Jurkat, Clone E6-1 (cell line): ENCODE data around the gene TRAPPC3L. TPM values are rescaled to one million over a fixed set of nuclear protein-coding genes. Genes with fewer than 3 reads are reported as not detected.

ENCODE experiments used
- DNase-seq: peaks from one replicate; pipeline ENCODE4 v3.0.0-alpha.2; 2011; ENCODE audit warnings: low read depth, low spot score
- H3K4me3 ChIP-seq: 2 replicates; pipeline ENCODE4 v1.5.1; 2011; ENCODE audit warnings: mild to moderate bottlenecking, low read length, control low read depth, moderate library complexity
- polyA plus RNA-seq: library from polyadenylated mRNA; unstranded; fragments of >200 nt; gene quantifications from one replicate; pipeline ENCODE4 v1.2.1, GENCODE V29; 2012; ENCODE audit warnings: missing spikeins; ENCODE audit not compliant: insufficient read length, insufficient read depth

The TRAPPC3L gene
- polyA plus RNA-seq: not detected

- no peak within 1 kb of the TSS for H3K4me3 ChIP-seq
- no peak for DNase-seq
Measured at GRCh38 chr6:116545651-116546050, at the start of gene TRAPPC3L. Gene TRAPPC3L (minus strand): TSS chr6:116545684. CDS start chr6:116545514, 170 bp downstream.

DNA sequence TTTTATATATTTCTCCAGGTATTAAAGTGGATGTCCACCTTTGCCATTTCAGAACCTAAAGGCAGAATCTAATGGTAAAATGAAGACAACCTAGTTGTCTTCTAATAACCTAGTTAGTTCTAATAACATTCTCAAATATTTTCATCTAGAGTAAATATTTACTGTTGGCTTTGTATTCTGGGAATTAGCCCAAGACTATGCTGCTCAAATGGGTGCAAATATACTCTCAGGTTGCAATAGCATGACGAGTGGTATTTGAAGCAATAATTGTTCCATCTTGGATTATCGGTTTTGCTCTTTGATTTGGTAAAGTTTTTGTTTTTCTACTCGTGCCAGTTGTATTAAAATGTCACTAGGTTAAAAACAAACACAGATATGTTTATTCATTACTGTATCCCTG is 49.8 kb upstream of the TRAPPC3L start:
- H3K4me3 ChIP-seq: no peak overlapping the region

GRCh38 chr6:116586738-116587137 is 41.3 kb upstream of the TRAPPC3L start:
- no peak overlapping the region for H3K4me3 ChIP-seq
- DNase-seq: no peak

More for the DNA sequence above, 49.8 kb upstream of the TRAPPC3L start:
- DNase-seq: no peak

DNA sequence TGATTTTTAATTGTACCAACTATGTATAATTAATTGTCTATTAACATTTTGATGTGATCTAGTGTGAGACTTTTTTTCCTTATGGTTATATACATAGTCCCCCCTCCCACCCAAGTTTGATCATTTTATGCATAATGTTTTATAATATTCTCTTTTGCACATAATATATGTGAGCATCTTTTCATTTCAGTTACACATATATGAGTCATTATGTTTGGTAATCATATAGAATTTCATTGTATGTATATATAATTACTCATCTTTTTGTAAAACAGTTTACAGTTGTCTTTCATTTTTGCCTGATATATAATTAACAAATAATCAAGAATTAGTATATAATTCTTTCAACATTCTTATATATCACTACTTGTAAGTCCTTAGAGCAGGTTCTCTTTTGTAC is 40.8 kb upstream of the TRAPPC3L start:
- DNase-seq: no peak
- no peak overlapping the region for H3K4me3 ChIP-seq

DNA sequence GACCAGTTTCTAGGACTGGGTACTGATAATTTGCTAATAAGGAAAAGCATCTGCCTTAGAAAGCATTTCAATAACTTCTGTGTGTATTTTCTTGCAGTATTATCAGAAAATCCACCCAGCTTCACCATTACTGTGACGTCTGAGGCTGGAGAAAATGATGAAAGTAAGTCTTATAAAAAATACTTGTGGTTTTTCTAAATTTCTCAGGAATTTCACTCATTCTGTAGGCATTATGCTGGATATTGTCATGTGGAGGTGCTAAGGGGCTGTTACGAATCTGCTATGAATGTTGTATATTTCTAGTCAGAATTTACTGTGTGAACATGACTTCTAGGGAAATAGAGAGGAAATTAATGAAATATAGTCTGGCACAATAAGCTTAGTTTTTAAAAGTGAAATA is 34.7 kb upstream of the TRAPPC3L start:
- H3K4me3 ChIP-seq: no peak overlapping the region
- no peak for DNase-seq

DNA sequence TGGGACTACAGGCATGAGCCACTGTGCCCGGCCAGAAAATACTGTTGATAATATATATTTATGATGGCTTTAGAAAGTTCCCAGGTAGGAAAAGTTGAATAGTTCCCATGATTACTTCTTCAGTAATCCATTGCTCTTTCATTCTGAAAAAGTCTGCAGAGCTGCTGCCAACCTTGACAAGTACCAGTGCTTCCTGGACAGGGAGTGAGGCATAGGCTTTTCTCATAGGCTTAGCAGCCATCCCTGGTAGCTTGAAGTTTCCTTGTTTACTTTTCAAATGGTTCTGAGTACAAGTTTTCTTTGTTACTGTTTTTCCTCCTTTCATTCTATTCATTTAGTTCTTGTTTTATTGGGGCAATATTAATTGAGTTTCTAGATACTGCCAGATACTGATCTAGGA is 33.7 kb upstream of the TRAPPC3L start:
- no peak overlapping the region for H3K4me3 ChIP-seq
- DNase-seq: no peak

DNA sequence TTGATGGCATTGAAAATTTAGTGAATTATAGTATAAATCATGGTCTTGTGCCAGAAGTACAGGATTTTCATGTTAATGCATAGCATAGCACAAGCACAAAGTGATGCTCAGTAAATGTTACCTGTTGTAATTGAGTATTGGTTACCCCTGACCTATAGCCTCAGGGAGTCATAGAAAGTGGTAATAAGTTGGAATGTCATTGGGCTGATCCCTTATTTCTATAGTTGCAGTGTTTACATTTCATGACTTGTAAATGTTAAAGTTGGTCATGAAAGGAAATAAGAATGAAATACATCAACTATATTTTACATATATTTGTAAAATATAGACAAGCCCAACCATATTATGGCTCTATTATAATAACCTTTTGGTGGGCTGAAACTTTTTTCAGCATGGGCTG is 32.9 kb upstream of the TRAPPC3L start:
- DNase-seq: no peak
- no peak overlapping the region for H3K4me3 ChIP-seq

DNA sequence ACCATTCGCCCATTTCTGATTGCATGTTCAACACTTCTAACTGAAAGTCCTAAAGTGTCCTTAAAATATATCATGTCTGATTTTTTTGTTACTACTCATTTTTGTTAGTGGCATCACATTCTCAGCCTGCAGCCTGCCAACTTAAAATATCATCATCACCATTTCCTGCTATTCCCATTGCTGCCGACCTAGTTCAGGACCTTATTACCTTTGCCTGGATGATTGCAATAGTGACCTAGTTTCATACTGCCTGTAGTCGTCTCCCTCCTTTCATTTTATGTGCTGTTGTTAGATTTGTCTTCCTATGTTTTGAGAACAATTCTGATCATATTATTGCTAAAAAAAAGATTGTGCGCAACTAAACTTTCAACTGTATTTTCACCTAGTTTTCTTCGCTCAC is 32.0 kb upstream of the TRAPPC3L start:
- DNase-seq: no peak
- H3K4me3 ChIP-seq: no peak overlapping the region

- no peak overlapping the region for H3K4me3 ChIP-seq
- DNase-seq: no peak
Measured at GRCh38 chr6:116575227-116575626, 29.7 kb upstream of the TRAPPC3L start.

- no peak for DNase-seq
Measured at GRCh38 chr6:116572162-116572561, 26.7 kb upstream of the TRAPPC3L start.

DNA sequence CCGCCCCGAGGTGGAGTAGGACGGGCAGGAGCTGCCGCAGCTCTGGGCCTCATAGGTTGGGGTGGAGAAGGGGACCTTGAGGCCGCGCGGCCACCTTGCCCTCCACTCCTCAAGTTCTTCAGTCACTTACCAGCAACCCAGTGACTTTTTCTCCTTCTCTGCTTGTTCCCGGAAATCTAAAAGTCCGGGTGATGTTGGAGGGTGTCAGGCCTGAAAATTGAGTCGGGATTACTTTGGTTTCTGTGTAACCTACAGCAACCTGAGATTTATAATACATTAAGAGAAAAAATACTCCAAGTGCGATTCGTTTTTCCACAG is 26.2 kb upstream of the TRAPPC3L start:
- no peak for DNase-seq

More at GRCh38 chr6:116572162-116572561, 26.7 kb upstream of the TRAPPC3L start:
- peak overlapping the region; percentile 96 for H3K4me3 ChIP-seq

DNA sequence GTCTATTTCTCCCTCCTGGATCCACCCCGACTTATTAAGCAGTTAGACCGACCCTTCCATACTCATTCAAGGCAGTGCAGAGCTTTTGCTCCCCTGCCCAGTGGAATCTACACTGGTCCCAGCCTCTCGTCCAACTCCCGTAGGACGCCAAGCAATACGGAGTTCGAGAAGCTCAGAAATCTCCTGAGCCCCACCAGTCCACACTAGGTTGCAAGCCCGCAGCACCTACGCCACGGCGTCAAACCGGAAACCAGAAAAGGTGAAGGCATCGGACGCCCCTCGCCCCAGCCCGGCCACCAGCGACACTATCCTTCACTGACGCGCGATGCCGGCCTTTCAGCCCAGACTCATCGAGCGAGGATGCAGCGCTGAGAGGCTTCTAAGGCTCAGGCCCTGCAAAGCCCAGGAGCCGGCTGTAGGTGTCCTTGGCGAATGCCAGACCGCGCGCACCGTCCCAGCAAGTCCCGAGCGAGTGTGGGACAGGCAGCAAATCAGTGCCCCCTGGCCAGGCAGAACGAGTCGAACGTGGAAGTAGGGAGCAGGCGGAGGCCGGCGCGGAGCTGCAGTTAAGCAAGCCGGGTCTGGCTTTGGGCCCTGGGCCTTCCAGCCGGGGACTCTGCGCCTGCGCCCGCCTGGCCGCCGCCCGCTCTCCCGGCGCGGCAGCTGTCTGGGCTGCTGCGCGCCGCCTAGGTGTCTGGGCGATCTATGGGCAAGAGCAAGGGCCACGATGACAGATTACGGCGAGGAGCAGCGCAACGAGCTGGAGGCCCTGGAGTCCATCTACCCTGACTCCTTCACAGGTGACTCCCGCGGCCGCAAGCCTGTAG is 25.6 kb upstream of the TRAPPC3L start, which contains the start of gene RWDD1:
RWDD1 (plus strand) TSS at position 649 of the 827 bp plus-strand sequence; CDS start at position 728, 79 bp downstream.
- H3K4me3 ChIP-seq: peak within 1 kb of the TSS; percentile 96
- peak; percentile 98 for DNase-seq

More for the DNA sequence above, 26.2 kb upstream of the TRAPPC3L start:
- H3K4me3 ChIP-seq: peak overlapping the region; percentile 96

DNA sequence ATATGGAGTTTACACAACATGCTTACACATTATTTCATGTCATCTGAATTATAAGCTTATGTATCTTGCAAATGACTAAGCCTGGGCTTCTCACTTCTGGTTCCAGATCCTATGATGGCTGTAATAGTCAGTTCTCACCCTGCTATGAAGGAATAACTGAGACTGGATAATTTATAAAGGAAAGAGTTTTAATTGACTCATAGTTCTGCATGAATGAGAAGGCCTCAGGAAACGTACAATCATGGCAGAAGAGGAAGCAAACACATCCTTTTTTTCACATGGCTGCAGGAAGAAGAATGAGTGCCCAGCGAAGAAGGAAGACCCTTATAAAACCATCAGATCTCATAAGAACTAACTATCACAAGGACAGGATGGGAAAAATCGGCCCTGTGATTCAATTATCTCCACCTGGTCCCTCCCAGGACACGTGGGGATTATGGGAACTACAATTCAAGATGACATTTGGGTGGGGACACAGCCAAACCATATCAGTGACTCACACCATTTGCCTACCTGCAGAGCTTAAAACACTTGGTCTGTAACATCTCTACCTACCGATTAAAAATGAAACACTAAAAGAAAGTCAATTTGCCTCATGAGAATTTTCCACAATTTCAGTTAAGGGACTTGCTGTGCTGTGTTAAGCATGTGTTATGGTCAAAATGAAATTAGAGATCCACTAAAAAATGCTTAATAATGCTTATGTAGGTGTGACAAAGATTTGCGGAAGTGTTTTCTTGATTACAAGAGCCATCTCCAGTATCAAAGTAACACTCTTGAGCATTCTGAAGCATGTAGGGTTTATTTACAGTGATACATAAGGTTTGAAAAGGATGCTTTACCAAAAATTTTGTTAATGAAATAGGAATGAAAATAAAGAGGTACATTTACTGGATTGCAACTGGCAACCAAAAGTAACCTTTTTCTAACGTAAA is 23.6 kb upstream of the TRAPPC3L start:
- no peak overlapping the region for H3K4me3 ChIP-seq
- no peak for DNase-seq

- no peak for DNase-seq
- no peak overlapping the region for H3K4me3 ChIP-seq
Measured at GRCh38 chr6:116568111-116568510, 22.6 kb upstream of the TRAPPC3L start.

DNA sequence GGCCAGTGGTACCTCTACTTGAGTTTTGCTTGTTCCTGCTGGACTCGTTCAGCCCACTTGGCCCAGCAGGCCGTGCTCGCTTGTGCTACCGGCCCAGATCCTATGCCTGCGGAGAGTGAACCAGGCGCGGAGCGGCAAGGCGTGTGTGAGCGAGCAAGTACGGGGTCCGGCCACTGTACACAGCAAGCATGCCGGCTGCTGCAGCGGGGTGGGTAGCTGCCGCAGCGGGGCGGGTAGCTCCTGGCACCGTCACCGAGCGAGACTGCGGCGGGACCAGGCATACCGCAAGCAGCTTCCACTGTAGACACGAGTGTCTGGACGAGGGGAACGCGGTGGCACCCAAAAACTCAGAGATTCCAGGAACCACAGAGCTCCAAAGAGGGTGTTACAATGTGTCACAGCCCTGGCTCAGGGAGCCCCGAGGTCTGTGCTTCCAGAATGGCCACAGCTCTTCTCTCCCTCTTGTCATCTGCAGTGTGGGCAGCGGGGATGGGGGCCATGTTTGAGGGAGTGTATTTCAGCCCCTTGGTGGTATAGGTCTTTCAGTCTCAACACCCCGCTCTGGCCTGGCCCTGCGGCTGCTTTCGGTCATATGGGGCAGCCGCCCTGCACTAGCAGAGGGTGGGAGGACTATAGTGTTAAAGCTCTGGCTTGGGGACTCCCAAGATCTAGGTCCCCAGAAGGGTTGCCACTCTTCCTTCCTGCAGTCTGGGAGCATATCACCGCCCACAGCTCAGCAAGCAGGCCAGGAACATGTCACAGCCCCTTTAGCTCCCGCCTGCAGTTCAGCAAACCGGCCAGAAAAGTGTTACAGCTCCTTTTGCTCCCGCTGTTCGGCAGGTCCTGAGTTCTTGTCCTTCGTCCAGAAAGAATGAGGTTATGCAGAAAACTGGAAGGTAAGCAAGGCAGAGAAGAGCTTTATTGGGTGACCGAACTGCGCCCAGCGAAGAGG is 19.7 kb upstream of the TRAPPC3L start:
- DNase-seq: no peak
- H3K4me3 ChIP-seq: no peak overlapping the region

DNA sequence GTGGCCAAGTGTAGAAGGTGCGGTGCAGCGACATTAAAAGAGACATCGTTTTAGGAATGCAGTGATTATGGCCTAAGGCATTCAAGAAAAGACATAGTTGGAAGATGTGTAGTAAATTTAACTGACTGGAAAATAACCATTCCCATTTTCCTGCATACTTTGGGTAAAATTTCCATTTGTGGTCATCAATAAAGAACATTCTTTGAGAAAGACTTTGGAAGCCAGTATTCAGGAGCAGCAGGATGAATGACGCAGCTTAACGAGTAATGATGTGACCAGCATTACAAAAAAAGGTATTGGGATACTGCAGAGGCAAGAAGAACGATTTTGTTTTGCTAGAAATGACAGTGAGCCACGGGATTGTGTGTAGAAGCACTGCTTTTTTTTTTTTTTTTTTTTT is 18.8 kb upstream of the TRAPPC3L start:
- H3K4me3 ChIP-seq: no peak overlapping the region
- no peak for DNase-seq

DNA sequence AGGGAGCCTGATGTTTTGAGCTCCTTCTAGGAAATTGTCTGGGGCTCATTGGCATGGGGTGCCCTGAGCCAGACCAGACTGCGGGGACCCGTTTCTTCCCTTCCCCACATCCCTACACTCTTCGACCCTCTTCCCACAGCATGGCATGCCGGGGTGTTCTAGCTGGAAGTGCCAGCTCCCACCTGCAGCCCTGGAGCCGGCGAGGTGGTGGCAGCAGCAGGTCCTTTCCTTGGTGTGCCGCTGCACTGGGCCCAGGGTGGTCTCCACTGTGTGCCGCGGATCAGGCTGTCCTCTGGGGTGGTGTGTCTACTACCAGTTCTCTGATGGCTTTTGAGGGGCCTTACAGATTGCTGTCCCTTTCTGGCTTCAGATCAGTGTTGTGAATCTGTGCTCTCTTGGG is 18.3 kb upstream of the TRAPPC3L start:
- no peak overlapping the region for H3K4me3 ChIP-seq
- DNase-seq: no peak

DNA sequence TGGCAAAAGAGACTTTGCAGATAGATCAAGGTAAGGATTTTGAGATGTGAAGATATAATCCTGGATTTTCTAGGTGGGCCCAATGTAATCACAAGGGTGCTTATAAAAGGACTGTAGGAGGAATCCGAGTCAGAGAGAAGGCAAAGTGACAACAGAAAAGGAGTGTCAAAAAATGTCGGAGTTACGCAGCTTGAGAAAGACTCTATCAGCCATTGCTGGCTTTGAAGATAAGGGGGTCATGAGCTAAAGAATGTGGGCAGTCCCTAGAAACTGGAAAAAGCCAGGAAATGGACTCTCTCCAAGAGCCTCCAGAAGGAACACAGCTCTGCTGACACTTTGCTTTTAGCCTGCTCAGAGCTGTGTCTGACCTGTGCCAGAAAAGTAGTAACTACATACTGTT is 17.1 kb upstream of the TRAPPC3L start:
- no peak overlapping the region for H3K4me3 ChIP-seq

DNA sequence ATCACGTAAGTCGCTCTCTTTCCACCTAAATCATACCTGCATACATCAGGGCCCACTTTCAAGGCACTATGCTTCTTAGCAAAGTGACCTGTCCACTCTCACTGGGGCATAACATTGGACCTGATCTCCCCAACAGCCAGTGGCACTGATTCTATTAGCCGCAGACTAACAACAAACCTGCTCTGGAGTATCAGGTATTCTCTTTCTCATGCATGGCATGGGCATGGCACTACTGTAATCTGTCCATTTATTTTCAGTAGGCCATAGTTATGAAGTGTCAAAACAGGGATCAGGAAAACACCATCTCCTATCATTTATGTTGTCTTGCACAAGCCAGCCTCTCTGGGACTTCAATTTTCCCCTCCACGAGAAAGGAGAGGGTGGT is 16.5 kb upstream of the TRAPPC3L start:
- DNase-seq: no peak
- no peak overlapping the region for H3K4me3 ChIP-seq

More for the DNA sequence above, 17.1 kb upstream of the TRAPPC3L start:
- no peak for DNase-seq
